WTC11 (cell line): ENCODE measurements around the gene CARMIL3. TPM values are rescaled to one million over a fixed set of nuclear protein-coding genes. Genes with fewer than 3 reads are reported as not detected.
"Not testable (repeated sequence)": the region's sequence is repeated elsewhere in the genome, so short reads cannot be mapped to it uniquely, and the experiment has no call there.

ENCODE experiments used
- ATAC-seq: fragments of 200-7000 bp; cut with Tn5 transposase; 2 replicates; pipeline ENCODE4 v1.10.0; 2021; ENCODE audit warnings: mild to moderate bottlenecking, moderate library complexity
- CTCF ChIA-PET: fragments of 300-600 bp; sonication (Branson Sonifier 250); formaldehyde crosslinking; loops from one replicate; lab custom pipeline; 2021; ENCODE audit warnings: antibody characterized with exemption; lab: Charles Lee
- POLR2A ChIA-PET: fragments of 350-600 bp; sonication (Branson Sonifier 250); formaldehyde crosslinking; loops from one replicate; lab custom pipeline; 2021; ENCODE audit warnings: antibody characterized with exemption; lab: Charles Lee
- DNase-seq: peaks from one replicate; pipeline ENCODE4 v3.0.0; 2021; ENCODE audit warnings: low spot score
- H3K27ac Mint-ChIP-seq: 2 replicates; pipeline ENCODE4 v1.8.0; 2021; ENCODE audit warnings: mixed read lengths
- H3K27me3 Mint-ChIP-seq: 2 replicates; pipeline ENCODE4 v1.8.0; 2021; ENCODE audit warnings: low read depth, mild to moderate bottlenecking, moderate library complexity, mixed read lengths
- H3K36me3 Mint-ChIP-seq: 2 replicates; pipeline ENCODE4 v1.8.0; 2021; ENCODE audit warnings: mixed read lengths
- H3K4me1 Mint-ChIP-seq: 2 replicates; pipeline ENCODE4 v1.8.0; 2022; ENCODE audit warnings: mixed read lengths
- H3K4me3 Mint-ChIP-seq: 2 replicates; pipeline ENCODE4 v1.8.0; 2021; ENCODE audit warnings: mild to moderate bottlenecking, moderate library complexity, mixed read lengths
- H3K9me3 Mint-ChIP-seq: 2 replicates; pipeline ENCODE4 v1.8.0; 2021; ENCODE audit warnings: mixed read lengths
- ESRRA ChIP-seq: sonication (generic); formaldehyde crosslinking; IDR thresholded peaks from 2 replicates; pipeline ENCODE4 v1.8.1; 2022; ENCODE audit warnings: mild to moderate bottlenecking, missing genetic modification reagents, borderline replicate concordance
- JUN ChIP-seq: sonication (generic); formaldehyde crosslinking; IDR thresholded peaks from 2 replicates; pipeline ENCODE4 v1.8.0; 2023; ENCODE audit warnings: mild to moderate bottlenecking, missing genetic modification reagents
- MYBL2 ChIP-seq: sonication (generic); formaldehyde crosslinking; IDR thresholded peaks from 2 replicates; pipeline ENCODE4 v1.8.1; 2023; ENCODE audit warnings: mild to moderate bottlenecking, moderate library complexity, missing genetic modification reagents
- NFATC4 ChIP-seq: fragments of 250-450 bp; sonication (Bioruptor Pico); IDR thresholded peaks from 2 replicates; pipeline ENCODE4 v1.9.0; 2021; ENCODE audit warnings: mild to moderate bottlenecking
- PRRX2 ChIP-seq: fragments of 250-450 bp; sonication (Bioruptor Pico); IDR thresholded peaks from 2 replicates; pipeline ENCODE4 v1.8.0; 2021; ENCODE audit warnings: mild to moderate bottlenecking
- RELA ChIP-seq: sonication (generic); formaldehyde crosslinking; IDR thresholded peaks from 2 replicates; pipeline ENCODE4 v1.8.1; 2022; ENCODE audit warnings: missing genetic modification reagents, mild to moderate bottlenecking, borderline replicate concordance
- RORB ChIP-seq: fragments of 250-450 bp; sonication (Bioruptor Pico); IDR thresholded peaks from 2 replicates; pipeline ENCODE4 v1.9.0; 2021; ENCODE audit warnings: mild to moderate bottlenecking
- TP53 ChIP-seq: sonication (generic); formaldehyde crosslinking; IDR thresholded peaks from 2 replicates; pipeline ENCODE4 v1.8.1; 2023; ENCODE audit warnings: mild to moderate bottlenecking, missing genetic modification reagents
- ZNF138 ChIP-seq: sonication (generic); formaldehyde crosslinking; conservative IDR thresholded peaks from 2 replicates; pipeline ENCODE4 v1.8.1; 2022; ENCODE audit warnings: mild to moderate bottlenecking, moderate library complexity, missing genetic modification reagents
- ZNF317 ChIP-seq: sonication (generic); formaldehyde crosslinking; IDR thresholded peaks from 2 replicates; pipeline ENCODE4 v1.8.1; 2023; ENCODE audit warnings: low read depth, mild to moderate bottlenecking, moderate library complexity, missing genetic modification reagents, borderline replicate concordance
- ZNF396 ChIP-seq: fragments of 250-450 bp; sonication (Bioruptor Pico); IDR thresholded peaks from 2 replicates; pipeline ENCODE4 v1.8.0; 2021; ENCODE audit warnings: mild to moderate bottlenecking, moderate library complexity, borderline replicate concordance
- ZNF416 ChIP-seq: fragments of 250-450 bp; sonication (Bioruptor Pico); IDR thresholded peaks from 2 replicates; pipeline ENCODE4 v1.9.0; 2021; ENCODE audit warnings: mild to moderate bottlenecking, inconsistent platforms
- total RNA-seq: library from RNA; stranded (reverse); gene quantifications from 3 replicates; pipeline ENCODE4 v1.2.3, GENCODE V29; 2021
- TF ChIP-seq, protein P1 (sequence below): sonication (generic); formaldehyde crosslinking; IDR thresholded peaks from 2 replicates; pipeline ENCODE4 v1.8.1; 2022; ENCODE audit warnings: mild to moderate bottlenecking, missing genetic modification reagents, moderate library complexity, borderline replicate concordance
- TF ChIP-seq, protein P2 (sequence below): fragments of 250-450 bp; sonication (Bioruptor Pico); IDR thresholded peaks from 2 replicates; pipeline ENCODE4 v1.9.0; 2021; ENCODE audit warnings: mild to moderate bottlenecking
- TF ChIP-seq, protein P3 (sequence below): fragments of 250-450 bp; sonication (Bioruptor Pico); IDR thresholded peaks from 2 replicates; pipeline ENCODE4 v1.9.0; 2021; ENCODE audit warnings: mild to moderate bottlenecking
- TF ChIP-seq, protein P4 (sequence below): sonication (generic); formaldehyde crosslinking; IDR thresholded peaks from 2 replicates; pipeline ENCODE4 v1.8.0; 2023; ENCODE audit warnings: missing genetic modification reagents
- TF ChIP-seq, protein P5 (sequence below): sonication (generic); formaldehyde crosslinking; IDR thresholded peaks from 2 replicates; pipeline ENCODE4 v1.8.1; 2023; ENCODE audit warnings: mild to moderate bottlenecking, missing genetic modification reagents
- TF ChIP-seq, protein P6 (sequence below): sonication (generic); formaldehyde crosslinking; IDR thresholded peaks from 2 replicates; pipeline ENCODE4 v1.8.1; 2023; ENCODE audit warnings: mild to moderate bottlenecking, missing genetic modification reagents
- TF ChIP-seq, protein P7 (sequence below): sonication (generic); formaldehyde crosslinking; IDR thresholded peaks from 2 replicates; pipeline ENCODE4 v1.8.1; 2022; ENCODE audit warnings: low read depth, mild to moderate bottlenecking, moderate library complexity, missing genetic modification reagents, borderline replicate concordance

Gene CARMIL3
- total RNA-seq, 1 experiment from 2014 or later = 13.0 TPM

DNA sequence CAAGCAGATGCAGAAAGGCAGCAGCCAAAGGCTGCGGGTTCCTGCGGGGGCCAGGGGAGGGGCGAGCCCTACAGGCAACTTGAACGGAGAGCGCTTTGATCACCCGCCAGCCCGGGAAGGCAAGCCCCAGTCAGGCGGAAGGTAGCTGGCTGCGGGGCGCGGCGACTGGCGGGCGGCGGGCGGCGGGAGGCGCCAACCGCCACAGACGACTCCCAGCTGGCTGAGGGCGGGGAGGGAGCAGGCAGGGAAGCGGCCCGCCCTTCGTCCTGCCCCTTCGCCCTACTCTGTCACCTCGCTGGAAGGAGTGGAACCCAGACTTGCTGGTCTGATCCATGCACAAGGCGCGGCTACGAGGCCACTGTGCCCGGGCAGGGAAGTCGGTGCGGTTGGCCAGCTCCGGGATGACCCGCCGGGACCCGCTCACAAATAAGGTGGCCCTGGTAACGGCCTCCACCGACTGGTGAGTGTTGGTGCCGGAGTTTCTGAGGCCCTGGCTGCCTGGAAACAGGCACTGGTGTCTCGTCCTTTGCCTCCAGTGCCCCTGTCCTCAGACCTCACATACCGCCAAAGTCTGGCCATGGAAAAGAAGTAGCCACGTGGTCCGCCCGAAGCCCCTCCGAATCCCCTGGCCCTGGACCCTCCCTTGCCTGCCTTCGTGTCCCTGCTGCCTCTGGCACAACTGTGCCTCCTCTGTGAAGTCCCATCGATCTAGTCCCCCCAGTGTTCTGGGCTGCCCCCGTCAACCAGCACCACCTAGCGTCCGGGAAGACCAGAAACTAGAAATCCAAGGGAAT lies 15.4 kb upstream of the CARMIL3 start (continued):
- TF ChIP-seq, protein P1, sequence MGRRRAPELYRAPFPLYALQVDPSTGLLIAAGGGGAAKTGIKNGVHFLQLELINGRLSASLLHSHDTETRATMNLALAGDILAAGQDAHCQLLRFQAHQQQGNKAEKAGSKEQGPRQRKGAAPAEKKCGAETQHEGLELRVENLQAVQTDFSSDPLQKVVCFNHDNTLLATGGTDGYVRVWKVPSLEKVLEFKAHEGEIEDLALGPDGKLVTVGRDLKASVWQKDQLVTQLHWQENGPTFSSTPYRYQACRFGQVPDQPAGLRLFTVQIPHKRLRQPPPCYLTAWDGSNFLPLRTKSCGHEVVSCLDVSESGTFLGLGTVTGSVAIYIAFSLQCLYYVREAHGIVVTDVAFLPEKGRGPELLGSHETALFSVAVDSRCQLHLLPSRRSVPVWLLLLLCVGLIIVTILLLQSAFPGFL = peak; percentile 8; the same call in 1 of the 2 replicates
- TF ChIP-seq ZNF138 (CRISPR knock-in tag) = no peak
- no peak for TF ChIP-seq ZNF396 (CRISPR knock-in tag)
- TF ChIP-seq, protein P2, sequence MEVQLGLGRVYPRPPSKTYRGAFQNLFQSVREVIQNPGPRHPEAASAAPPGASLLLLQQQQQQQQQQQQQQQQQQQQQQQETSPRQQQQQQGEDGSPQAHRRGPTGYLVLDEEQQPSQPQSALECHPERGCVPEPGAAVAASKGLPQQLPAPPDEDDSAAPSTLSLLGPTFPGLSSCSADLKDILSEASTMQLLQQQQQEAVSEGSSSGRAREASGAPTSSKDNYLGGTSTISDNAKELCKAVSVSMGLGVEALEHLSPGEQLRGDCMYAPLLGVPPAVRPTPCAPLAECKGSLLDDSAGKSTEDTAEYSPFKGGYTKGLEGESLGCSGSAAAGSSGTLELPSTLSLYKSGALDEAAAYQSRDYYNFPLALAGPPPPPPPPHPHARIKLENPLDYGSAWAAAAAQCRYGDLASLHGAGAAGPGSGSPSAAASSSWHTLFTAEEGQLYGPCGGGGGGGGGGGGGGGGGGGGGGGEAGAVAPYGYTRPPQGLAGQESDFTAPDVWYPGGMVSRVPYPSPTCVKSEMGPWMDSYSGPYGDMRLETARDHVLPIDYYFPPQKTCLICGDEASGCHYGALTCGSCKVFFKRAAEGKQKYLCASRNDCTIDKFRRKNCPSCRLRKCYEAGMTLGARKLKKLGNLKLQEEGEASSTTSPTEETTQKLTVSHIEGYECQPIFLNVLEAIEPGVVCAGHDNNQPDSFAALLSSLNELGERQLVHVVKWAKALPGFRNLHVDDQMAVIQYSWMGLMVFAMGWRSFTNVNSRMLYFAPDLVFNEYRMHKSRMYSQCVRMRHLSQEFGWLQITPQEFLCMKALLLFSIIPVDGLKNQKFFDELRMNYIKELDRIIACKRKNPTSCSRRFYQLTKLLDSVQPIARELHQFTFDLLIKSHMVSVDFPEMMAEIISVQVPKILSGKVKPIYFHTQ (CRISPR knock-in tag) = no peak
- no peak for TF ChIP-seq ZNF416
- TF ChIP-seq, protein P3, sequence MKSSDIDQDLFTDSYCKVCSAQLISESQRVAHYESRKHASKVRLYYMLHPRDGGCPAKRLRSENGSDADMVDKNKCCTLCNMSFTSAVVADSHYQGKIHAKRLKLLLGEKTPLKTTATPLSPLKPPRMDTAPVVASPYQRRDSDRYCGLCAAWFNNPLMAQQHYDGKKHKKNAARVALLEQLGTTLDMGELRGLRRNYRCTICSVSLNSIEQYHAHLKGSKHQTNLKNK (CRISPR knock-in tag) = no peak
- TF ChIP-seq MYBL2 (CRISPR knock-in tag) = 0 out of 2 replicates have a peak, but pooled peaks have one; percentile 45
- TF ChIP-seq, protein P4, sequence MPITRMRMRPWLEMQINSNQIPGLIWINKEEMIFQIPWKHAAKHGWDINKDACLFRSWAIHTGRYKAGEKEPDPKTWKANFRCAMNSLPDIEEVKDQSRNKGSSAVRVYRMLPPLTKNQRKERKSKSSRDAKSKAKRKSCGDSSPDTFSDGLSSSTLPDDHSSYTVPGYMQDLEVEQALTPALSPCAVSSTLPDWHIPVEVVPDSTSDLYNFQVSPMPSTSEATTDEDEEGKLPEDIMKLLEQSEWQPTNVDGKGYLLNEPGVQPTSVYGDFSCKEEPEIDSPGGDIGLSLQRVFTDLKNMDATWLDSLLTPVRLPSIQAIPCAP = no peak
- TF ChIP-seq ZNF317 (CRISPR knock-in tag) = no peak
- TF ChIP-seq, protein P5, sequence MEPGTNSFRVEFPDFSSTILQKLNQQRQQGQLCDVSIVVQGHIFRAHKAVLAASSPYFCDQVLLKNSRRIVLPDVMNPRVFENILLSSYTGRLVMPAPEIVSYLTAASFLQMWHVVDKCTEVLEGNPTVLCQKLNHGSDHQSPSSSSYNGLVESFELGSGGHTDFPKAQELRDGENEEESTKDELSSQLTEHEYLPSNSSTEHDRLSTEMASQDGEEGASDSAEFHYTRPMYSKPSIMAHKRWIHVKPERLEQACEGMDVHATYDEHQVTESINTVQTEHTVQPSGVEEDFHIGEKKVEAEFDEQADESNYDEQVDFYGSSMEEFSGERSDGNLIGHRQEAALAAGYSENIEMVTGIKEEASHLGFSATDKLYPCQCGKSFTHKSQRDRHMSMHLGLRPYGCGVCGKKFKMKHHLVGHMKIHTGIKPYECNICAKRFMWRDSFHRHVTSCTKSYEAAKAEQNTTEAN (CRISPR knock-in tag) = peak; percentile 52; the same call in 1 of the 2 replicates
- TF ChIP-seq ESRRA (CRISPR knock-in tag) = no peak
- peak; percentile 30; the same call in 1 of the 2 replicates for TF ChIP-seq TP53 (CRISPR knock-in tag)
- TF ChIP-seq, all 79 proteins: peak for 15

DNA sequence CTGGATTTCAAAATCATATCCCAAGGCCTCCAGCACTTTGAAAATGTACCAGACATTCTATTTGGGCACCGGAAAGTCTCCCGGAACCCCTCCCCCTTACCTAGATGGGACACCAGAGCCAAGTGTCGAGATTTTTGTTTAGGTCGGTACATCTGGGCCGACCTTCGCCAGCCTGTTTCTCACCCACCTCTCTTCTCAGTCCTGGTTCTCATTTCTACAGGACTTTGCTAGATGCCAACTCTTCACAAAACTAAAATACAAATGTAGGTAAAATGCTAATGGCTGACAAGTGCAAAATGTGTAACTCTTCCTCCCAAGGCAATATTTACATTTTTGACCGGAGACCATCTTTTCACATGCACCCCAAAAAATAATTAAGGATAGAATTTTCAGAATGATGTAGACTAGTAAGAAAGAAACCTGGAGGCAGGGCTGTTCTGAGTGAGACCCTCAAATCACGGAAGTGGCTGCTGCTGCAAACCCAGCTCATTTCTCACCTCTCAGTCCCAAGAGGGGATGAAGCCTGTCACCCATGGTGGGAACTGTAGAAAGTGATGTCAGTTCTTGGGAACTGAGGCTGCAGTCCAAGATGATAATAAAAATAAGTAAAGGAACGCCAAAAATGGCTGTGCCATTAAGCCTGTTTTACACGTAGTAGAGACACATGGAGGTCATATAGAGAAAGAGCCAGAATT lies 14.7 kb upstream of the CARMIL3 start:
- peaks cover 28% of the 10 kb centered on the region for H3K27me3 Mint-ChIP-seq
- H3K36me3 Mint-ChIP-seq, ATAC-seq, POLR2A ChIA-PET, DNase-seq: not testable (repeated sequence)
- H3K27ac Mint-ChIP-seq = peak overlapping the region; percentile 10; the same call in 1 of the 2 replicates
- peak overlapping the region; percentile 91 for H3K4me3 Mint-ChIP-seq
- H3K4me1 Mint-ChIP-seq = peaks cover 12% of the 10 kb centered on the region
- H3K9me3 Mint-ChIP-seq = peaks cover 12% of the 10 kb centered on the region
- CTCF ChIA-PET = interaction anchor here (1.2 kb wide), 1 partner anchor 72 kb away, joined by 8 read pairs; no protein-coding TSS in a partner anchor

DNA sequence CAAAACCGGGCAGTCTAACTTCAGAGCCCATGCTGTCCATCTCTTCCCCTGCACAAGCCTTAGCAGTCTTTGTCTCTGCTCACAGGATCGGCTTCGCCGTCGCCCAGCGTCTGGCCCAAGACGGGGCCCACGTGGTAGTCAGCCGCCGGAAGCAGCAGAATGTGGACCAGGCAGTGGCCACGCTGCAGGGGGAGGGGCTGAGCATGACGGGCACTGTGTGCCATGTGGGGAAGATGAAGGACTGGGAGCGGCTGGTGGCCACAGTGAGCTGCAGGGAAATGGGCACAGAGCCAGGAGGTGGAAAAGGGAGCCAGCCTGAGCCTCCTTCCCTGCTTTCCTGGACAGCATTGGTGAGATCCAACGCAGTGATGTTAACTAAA lies 14.2 kb upstream of the CARMIL3 start:
- CTCF ChIA-PET = interaction anchor here (1.2 kb wide), 1 partner anchor 15 kb away, joined by 3 read pairs; the partner anchor contains the start of gene CARMIL3
- TF ChIP-seq, protein P6, sequence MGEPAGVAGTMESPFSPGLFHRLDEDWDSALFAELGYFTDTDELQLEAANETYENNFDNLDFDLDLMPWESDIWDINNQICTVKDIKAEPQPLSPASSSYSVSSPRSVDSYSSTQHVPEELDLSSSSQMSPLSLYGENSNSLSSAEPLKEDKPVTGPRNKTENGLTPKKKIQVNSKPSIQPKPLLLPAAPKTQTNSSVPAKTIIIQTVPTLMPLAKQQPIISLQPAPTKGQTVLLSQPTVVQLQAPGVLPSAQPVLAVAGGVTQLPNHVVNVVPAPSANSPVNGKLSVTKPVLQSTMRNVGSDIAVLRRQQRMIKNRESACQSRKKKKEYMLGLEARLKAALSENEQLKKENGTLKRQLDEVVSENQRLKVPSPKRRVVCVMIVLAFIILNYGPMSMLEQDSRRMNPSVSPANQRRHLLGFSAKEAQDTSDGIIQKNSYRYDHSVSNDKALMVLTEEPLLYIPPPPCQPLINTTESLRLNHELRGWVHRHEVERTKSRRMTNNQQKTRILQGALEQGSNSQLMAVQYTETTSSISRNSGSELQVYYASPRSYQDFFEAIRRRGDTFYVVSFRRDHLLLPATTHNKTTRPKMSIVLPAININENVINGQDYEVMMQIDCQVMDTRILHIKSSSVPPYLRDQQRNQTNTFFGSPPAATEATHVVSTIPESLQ (CRISPR knock-in tag) = no peak
- TF ChIP-seq PRRX2 (no peak), RELA (CRISPR knock-in tag) (no peak), RORB (CRISPR knock-in tag) (no peak), JUN (no peak), NFATC4 (CRISPR knock-in tag) (no peak), ZNF396 (CRISPR knock-in tag) (no peak)
- TF ChIP-seq, protein P5 (CRISPR knock-in tag) = no peak
- TF ChIP-seq, protein P7, sequence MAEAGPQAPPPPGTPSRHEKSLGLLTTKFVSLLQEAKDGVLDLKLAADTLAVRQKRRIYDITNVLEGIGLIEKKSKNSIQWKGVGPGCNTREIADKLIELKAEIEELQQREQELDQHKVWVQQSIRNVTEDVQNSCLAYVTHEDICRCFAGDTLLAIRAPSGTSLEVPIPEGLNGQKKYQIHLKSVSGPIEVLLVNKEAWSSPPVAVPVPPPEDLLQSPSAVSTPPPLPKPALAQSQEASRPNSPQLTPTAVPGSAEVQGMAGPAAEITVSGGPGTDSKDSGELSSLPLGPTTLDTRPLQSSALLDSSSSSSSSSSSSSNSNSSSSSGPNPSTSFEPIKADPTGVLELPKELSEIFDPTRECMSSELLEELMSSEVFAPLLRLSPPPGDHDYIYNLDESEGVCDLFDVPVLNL (CRISPR knock-in tag) = no peak

More for the DNA sequence above, 14.2 kb upstream of the CARMIL3 start:
- POLR2A ChIA-PET = no interaction called here
- peaks cover 6% of the 10 kb centered on the region for H3K9me3 Mint-ChIP-seq
- ATAC-seq = no peak
- no peak for DNase-seq
- H3K27me3 Mint-ChIP-seq = peaks cover 24% of the 10 kb centered on the region
- H3K27ac Mint-ChIP-seq = no peak overlapping the region
- no peaks in the 10 kb centered on the region for H3K36me3 Mint-ChIP-seq
- no peak overlapping the region for H3K4me3 Mint-ChIP-seq
- peaks cover 12% of the 10 kb centered on the region for H3K4me1 Mint-ChIP-seq
